ENCODE results near the gene CRYGB. TPM values are rescaled to one million over a fixed set of nuclear protein-coding genes. Genes with fewer than 3 reads are reported as not detected.

Gene CRYGB
- total and polyA plus RNA-seq, 10 of the 15 experiments (the other 5 are each of a cell fraction or from before 2014, with no cell fraction given), result not detected

DNA sequence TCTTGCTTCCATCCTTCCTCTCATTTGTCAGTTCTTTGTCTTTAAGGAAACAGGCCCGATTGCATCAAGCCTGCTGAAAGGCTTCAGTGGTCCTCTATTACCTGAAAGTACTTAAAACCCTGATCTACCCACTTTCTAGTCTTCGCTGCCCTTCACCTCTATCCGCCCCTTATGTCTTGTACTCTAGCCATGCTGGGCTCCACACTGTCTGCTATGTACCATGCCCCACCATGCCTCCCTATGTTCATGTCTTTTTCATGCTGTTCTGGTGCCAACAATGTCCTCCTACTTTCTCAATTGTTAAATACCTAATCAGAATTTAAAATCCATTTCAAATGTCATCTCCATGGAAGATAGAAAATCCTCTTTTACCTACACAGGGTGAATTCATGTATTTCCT, 49.9 kb downstream of the CRYGB start:
- no peak for ATAC-seq
- Histone ChIP-seq H3K9me3 (replicated peaks; ENCODE audit: control insufficient read depth, insufficient read depth, low read length) (no peaks in the 10 kb centered on the region), H3K4me2 (ENCODE audit: control insufficient read depth, insufficient read depth) (no peak overlapping the region), H3K9ac (ENCODE audit: control insufficient read depth, insufficient read depth, low read length) (no peak overlapping the region), H3K4me3 (no peak overlapping the region), H3K79me2 (ENCODE audit: control insufficient read depth, insufficient read depth, low read length) (no peaks in the 10 kb centered on the region), H3K4me1 (ENCODE audit: control insufficient read depth, insufficient read depth, low read length) (no peaks in the 10 kb centered on the region), H3K36me3 (ENCODE audit: control insufficient read depth in 2 of 2, insufficient read depth in 2 of 2, low read length in 1 of 2) (no peaks in the 10 kb centered on the region), H3K27ac (ENCODE audit: control insufficient read depth, insufficient read depth) (no peak overlapping the region), H2AFZ (ENCODE audit: control insufficient read depth, low read depth, low read length) (no peak overlapping the region), H3K27me3 (replicated peaks in 1 of 2; ENCODE audit: control insufficient read depth in 2 of 2, insufficient read depth in 2 of 2, low read length in 1 of 2) (no peaks in the 10 kb centered on the region; a peak in 1 of 4 replicates), H4K20me1 (ENCODE audit: control insufficient read depth, insufficient read depth) (no peaks in the 10 kb centered on the region)
- CTCF ChIA-PET, result no interaction called here
- DNase-seq (ENCODE audit: low read depth, low spot score), result no peak
- POLR2A ChIA-PET, result no interaction called here
- WGBS (ENCODE audit: insufficient coverage, insufficient replicate concordance, low lambda C conversion rate, missing lambda C conversion rate), result 46% methylated on average over 3 of the region's 3 CpGs
- in situ Hi-C loops (cut with MboI) (no loop called here), intact Hi-C loops (cut with micrococcal nuclease; ENCODE audit: unreplicated experiment) (no loop called here)
- RAD21 ChIA-PET (ENCODE audit: unreplicated experiment), result no interaction called here
- FAIRE-seq, result no peak
- TF ChIP-seq SUZ12 (IDR thresholded peaks at IDR 0.05; ENCODE audit: unreplicated experiment) (no peak), ELK1 (IDR thresholded peaks at IDR 0.05; ENCODE audit: low read depth, low read length) (no peak), TARDBP (IDR thresholded peaks at IDR 0.05; ENCODE audit: borderline replicate concordance) (no peak), PAX5 (IDR thresholded peaks at IDR 0.05; ENCODE audit: borderline replicate concordance, low read depth, low read length) (no peak), PML (IDR thresholded peaks at IDR 0.05; ENCODE audit: low read length) (no peak), NBN (IDR thresholded peaks at IDR 0.05) (no peak)
- no TSS peak for BruUV-seq (replicated peaks)
- SMC1A ChIA-PET (ENCODE audit: uncharacterized antibody, unreplicated experiment), result no interaction called here

DNA sequence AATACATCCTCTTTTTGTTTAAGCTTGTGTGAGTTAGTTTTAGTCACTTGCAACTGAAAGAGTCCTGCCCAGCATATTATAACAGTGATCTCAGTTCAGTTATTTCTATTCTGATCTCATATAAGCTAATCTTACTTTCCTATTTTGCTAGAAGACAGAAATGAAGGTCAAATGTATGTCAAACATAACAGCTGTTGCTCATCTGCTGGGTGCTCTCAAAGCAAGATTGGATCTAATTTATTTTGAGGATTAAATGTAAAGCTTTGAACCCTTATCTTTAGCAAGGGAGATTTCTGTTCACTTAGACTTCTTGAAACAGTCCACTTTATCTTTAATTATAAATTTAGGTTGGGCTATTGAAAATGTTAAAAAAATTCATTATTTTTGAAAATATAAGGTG, 52.8 kb downstream of the CRYGB start:
- H3K79me2 ChIP-seq (ENCODE audit: control insufficient read depth, insufficient read depth, low read length), result no peaks in the 10 kb centered on the region
- no peaks in the 10 kb centered on the region for H3K9me3 ChIP-seq (replicated peaks; ENCODE audit: control insufficient read depth, insufficient read depth, low read length)
- no peak overlapping the region for H3K4me3 ChIP-seq
- FAIRE-seq (no peak), ATAC-seq (peak; percentile 15; the same call in 1 of the 3 replicates), DNase-seq (ENCODE audit: low read depth, low spot score) (no peak)
- no peaks in the 10 kb centered on the region for H4K20me1 ChIP-seq (ENCODE audit: control insufficient read depth, insufficient read depth)
- H2AFZ ChIP-seq (ENCODE audit: control insufficient read depth, low read depth, low read length), result no peak overlapping the region
- no peak overlapping the region for H3K9ac ChIP-seq (ENCODE audit: control insufficient read depth, insufficient read depth, low read length)
- in situ Hi-C loops (cut with MboI) (no loop called here), intact Hi-C loops (cut with micrococcal nuclease; ENCODE audit: unreplicated experiment) (no loop called here)
- ChIA-PET SMC1A (ENCODE audit: uncharacterized antibody, unreplicated experiment) (no interaction called here), RAD21 (ENCODE audit: unreplicated experiment) (no interaction called here), CTCF (interaction anchor here (0.7 kb wide), 1 partner anchor 53 kb away, joined by 3 read pairs; no protein-coding TSS in a partner anchor), POLR2A (no interaction called here)
- H3K36me3 ChIP-seq (ENCODE audit: control insufficient read depth in 2 of 2, insufficient read depth in 2 of 2, low read length in 1 of 2), result no peaks in the 10 kb centered on the region
- TF ChIP-seq SUZ12 (IDR thresholded peaks at IDR 0.05; ENCODE audit: unreplicated experiment), result no peak
- no peak for TF ChIP-seq E2F8 (IDR thresholded peaks at IDR 0.05; ENCODE audit: low read depth, partially characterized antibody)
- no peak overlapping the region for H3K4me2 ChIP-seq (ENCODE audit: control insufficient read depth, insufficient read depth)
- H3K4me1 ChIP-seq (ENCODE audit: control insufficient read depth, insufficient read depth, low read length), result no peaks in the 10 kb centered on the region
- no peak overlapping the region for H3K27ac ChIP-seq (ENCODE audit: control insufficient read depth, insufficient read depth)
- no TSS peak for BruUV-seq (replicated peaks)
- no peaks in the 10 kb centered on the region for H3K27me3 ChIP-seq (replicated peaks in 1 of 2; ENCODE audit: control insufficient read depth in 2 of 2, insufficient read depth in 2 of 2, low read length in 1 of 2)
